Activated naive CD4-positive, alpha-beta T cell treated with anti-CD3 and anti-CD28 coated beads, Interleukin-2, amount 50 U/mL, for 24 hours (primary cell): ENCODE data around the gene PSMA3.
A peak's percentile ranks its signal among the peaks of the same experiment; 100 is the strongest.

ENCODE experiments used
- H3K27ac Mint-ChIP-seq: one replicate; pipeline ENCODE4 v1.8.0; 2021; ENCODE audit warnings: mild to moderate bottlenecking, mixed read lengths
- H3K27me3 Mint-ChIP-seq: one replicate; pipeline ENCODE4 v1.8.0; 2021; ENCODE audit warnings: mixed read lengths
- H3K36me3 Mint-ChIP-seq: one replicate; pipeline ENCODE4 v1.8.0; 2021; ENCODE audit warnings: mixed read lengths
- H3K4me1 Mint-ChIP-seq: one replicate; pipeline ENCODE4 v1.8.0; 2021; ENCODE audit warnings: mixed read lengths
- H3K4me3 Mint-ChIP-seq: one replicate; pipeline ENCODE4 v1.8.0; 2021; ENCODE audit warnings: mild to moderate bottlenecking, mixed read lengths
- H3K9me3 Mint-ChIP-seq: one replicate; pipeline ENCODE4 v1.8.0; 2021; ENCODE audit warnings: mixed read lengths

PSMA3 gene

DNA sequence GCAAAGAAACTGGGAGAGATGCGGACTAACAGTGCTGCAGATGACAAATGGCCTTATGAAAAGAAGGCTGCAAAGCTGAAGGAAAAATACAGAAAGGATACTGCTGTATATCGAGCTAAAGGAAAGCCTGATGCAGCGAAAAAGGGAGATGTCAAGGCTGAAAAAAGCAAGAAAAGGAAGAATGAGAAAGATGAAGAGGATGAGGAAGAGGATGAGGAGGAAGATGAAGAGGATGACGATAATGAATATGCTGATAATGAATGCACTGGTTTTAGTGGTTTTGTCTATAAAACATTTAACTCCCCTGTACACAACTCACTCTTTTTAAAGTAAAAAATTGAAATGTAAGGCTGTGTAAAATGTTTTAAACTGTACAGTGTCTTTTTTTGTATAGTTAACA is 40.5 kb downstream of the PSMA3 start:
- peak overlapping the region; percentile 65 for H3K27ac Mint-ChIP-seq

GRCh38 chr14:58287607-58288042 is 43.0 kb downstream of the PSMA3 start:
- Mint-ChIP-seq H3K36me3 (peaks cover 33% of the 10 kb centered on the region), H3K4me3 (no peak overlapping the region), H3K27me3 (no peaks in the 10 kb centered on the region), H3K27ac (peak overlapping the region; percentile 42), H3K9me3 (no peaks in the 10 kb centered on the region), H3K4me1 (peaks cover 75% of the 10 kb centered on the region)

More for the DNA sequence above, 40.5 kb downstream of the PSMA3 start:
- Mint-ChIP-seq H3K4me3 (no peak overlapping the region), H3K36me3 (peaks cover 38% of the 10 kb centered on the region), H3K4me1 (peaks cover 84% of the 10 kb centered on the region), H3K27me3 (no peaks in the 10 kb centered on the region), H3K9me3 (no peaks in the 10 kb centered on the region)

- H3K4me3 Mint-ChIP-seq, result no peak overlapping the region
- peak overlapping the region; percentile 74 for H3K27ac Mint-ChIP-seq
- H3K27me3 Mint-ChIP-seq, result no peaks in the 10 kb centered on the region
- no peaks in the 10 kb centered on the region for H3K9me3 Mint-ChIP-seq
- H3K4me1 Mint-ChIP-seq, result peaks cover 75% of the 10 kb centered on the region
- peaks cover 34% of the 10 kb centered on the region for H3K36me3 Mint-ChIP-seq
Measured at GRCh38 chr14:58288106-58288792, 43.6 kb downstream of the PSMA3 start.

- H3K9me3 Mint-ChIP-seq, result no peaks in the 10 kb centered on the region
- no peak overlapping the region for H3K27ac Mint-ChIP-seq
- peaks cover 80% of the 10 kb centered on the region for H3K4me1 Mint-ChIP-seq
- no peak overlapping the region for H3K4me3 Mint-ChIP-seq
- H3K36me3 Mint-ChIP-seq, result peaks cover 29% of the 10 kb centered on the region
- no peaks in the 10 kb centered on the region for H3K27me3 Mint-ChIP-seq
Measured at GRCh38 chr14:58291646-58292045, 47.0 kb downstream of the PSMA3 start.

- Mint-ChIP-seq H3K9me3 (no peaks in the 10 kb centered on the region), H3K4me3 (no peak overlapping the region), H3K4me1 (peaks cover 80% of the 10 kb centered on the region), H3K27ac (no peak overlapping the region), H3K36me3 (peaks cover 29% of the 10 kb centered on the region), H3K27me3 (no peaks in the 10 kb centered on the region)
Measured at GRCh38 chr14:58292187-58292586, 47.5 kb downstream of the PSMA3 start.

GRCh38 chr14:58294201-58294600 is 49.6 kb downstream of the PSMA3 start:
- H3K27ac Mint-ChIP-seq, result peak overlapping the region; percentile 62
- peaks cover 60% of the 10 kb centered on the region for H3K4me1 Mint-ChIP-seq
- peaks cover 18% of the 10 kb centered on the region for H3K36me3 Mint-ChIP-seq
- H3K4me3 Mint-ChIP-seq, result peak overlapping the region; percentile 40
- H3K9me3 Mint-ChIP-seq, result no peaks in the 10 kb centered on the region
- no peaks in the 10 kb centered on the region for H3K27me3 Mint-ChIP-seq

- H3K4me3 Mint-ChIP-seq, result no peak overlapping the region
- peaks cover 9% of the 10 kb centered on the region for H3K36me3 Mint-ChIP-seq
- H3K4me1 Mint-ChIP-seq, result peaks cover 58% of the 10 kb centered on the region
- H3K9me3 Mint-ChIP-seq, result no peaks in the 10 kb centered on the region
- H3K27me3 Mint-ChIP-seq, result no peaks in the 10 kb centered on the region
- no peak overlapping the region for H3K27ac Mint-ChIP-seq
Measured at GRCh38 chr14:58296726-58297125, 52.1 kb downstream of the PSMA3 start.

DNA sequence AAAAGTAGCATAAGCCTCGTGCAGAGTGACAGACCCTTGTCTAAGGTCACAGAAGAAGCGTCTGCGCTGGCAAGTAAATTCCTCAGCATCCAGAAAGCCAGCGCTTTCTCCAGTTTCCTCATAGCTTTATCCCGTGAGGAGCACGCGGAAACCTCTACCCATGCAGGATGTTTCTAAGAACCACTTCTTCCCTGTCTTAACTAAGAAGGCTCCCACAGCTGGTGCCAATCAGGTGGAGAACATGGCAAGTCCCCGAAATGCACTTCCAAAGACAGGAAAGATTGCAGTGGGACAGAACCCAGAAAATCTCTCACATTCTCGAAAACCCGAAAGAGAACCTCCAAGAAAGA is 52.7 kb downstream of the PSMA3 start:
- no peaks in the 10 kb centered on the region for H3K9me3 Mint-ChIP-seq
- no peak overlapping the region for H3K27ac Mint-ChIP-seq
- H3K4me3 Mint-ChIP-seq, result no peak overlapping the region
- peaks cover 59% of the 10 kb centered on the region for H3K4me1 Mint-ChIP-seq
- H3K36me3 Mint-ChIP-seq, result peaks cover 8% of the 10 kb centered on the region
- no peaks in the 10 kb centered on the region for H3K27me3 Mint-ChIP-seq

DNA sequence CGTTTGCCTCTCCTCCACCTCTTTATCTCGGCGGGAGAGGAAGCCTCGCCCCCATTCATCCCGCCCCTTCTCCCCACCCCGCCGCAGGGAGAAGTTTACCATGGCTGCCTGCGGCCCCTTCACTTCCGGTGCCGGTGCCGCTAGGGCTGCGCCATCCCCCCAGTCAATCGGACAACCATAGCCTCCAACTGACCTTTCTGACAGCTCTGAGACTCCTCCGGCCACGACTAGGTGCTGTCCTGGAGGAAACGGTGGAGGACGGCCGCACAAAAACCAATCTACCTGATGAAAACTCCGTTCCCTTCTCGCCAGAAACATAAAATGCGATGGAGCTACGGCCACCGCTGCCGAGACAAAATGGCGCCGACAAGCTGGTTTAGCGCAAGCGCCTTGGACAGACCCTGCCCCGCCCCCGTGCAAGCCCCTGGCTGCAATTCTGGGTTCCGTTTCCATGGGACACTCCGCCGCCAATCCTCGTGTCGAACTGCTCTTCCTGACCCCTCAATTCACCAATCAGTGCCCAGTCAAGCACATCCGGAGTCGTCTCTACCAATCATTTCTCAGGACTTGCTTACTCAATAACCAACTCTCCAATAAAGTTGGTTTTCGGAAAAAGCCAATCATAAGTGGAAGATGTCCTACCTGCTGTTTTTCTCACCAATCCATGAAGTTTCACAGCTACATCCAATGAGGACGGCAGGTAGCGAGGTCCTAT is 53.3 kb downstream of the PSMA3 start:
- Mint-ChIP-seq H3K36me3 (peaks cover 5% of the 10 kb centered on the region), H3K4me3 (no peak overlapping the region), H3K9me3 (no peaks in the 10 kb centered on the region), H3K4me1 (peaks cover 57% of the 10 kb centered on the region), H3K27me3 (no peaks in the 10 kb centered on the region), H3K27ac (no peak overlapping the region)

DNA sequence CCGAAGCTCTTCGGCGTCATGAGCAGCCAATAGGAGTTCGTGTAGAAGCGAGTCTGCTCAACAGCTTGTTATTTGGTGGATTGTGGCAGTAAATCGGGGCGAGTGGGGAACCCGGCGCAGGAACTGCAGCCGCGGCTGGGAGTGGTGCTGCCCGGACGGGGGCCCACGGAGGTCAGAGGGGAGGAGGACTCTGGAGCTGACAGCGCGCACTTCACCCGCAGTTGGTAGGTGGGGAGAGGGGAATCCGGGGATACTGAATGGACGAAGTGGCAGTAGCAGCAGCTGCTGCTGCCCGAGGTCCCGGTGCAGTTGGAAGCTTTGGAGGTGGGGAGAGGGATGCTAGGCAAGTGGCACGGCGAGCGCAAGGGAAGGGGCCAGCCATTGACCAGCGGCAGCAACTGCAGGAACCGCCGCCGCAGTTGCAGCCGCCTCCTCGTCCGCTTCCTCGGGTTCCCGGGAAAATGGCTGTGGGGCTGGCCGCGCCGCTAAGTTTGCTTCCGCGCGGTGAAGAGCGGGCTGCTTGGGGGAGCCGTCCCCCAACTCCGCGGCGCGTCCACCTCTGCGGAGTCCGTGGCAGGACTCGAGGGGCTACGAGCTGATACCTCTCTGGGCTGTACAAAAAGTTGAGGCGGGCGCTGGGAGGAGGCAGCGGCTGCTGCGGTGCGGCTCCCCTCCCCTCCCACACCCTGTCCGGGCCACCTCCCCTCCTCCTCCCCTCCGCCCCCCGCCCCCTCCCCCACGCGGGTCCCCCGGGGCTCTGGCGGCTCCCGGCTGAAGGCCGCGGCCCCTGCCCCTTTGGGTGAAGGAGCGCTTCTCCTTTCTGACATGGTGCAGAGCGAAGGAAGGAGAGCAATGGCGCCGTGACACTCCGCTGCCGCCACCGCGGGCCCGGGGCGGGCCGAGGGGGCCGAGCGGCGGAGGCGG is 54.1 kb downstream of the PSMA3 start, which contains the start of gene ARID4A:
Gene ARID4A (plus strand): TSS at position 79 of the 924 bp plus-strand sequence. CDS start 1,300 bp downstream, outside the sequence.
- peaks cover 57% of the 10 kb centered on the region for H3K4me1 Mint-ChIP-seq
- H3K4me3 Mint-ChIP-seq, result peak within 1 kb of the TSS; percentile 96
- H3K36me3 Mint-ChIP-seq, result peaks cover 8% of the 10 kb centered on the region
- H3K27ac Mint-ChIP-seq, result peak within 1 kb of the TSS; percentile 55
- H3K27me3 Mint-ChIP-seq, result no peaks in the 10 kb centered on the region
- H3K9me3 Mint-ChIP-seq, result no peaks in the 10 kb centered on the region

DNA sequence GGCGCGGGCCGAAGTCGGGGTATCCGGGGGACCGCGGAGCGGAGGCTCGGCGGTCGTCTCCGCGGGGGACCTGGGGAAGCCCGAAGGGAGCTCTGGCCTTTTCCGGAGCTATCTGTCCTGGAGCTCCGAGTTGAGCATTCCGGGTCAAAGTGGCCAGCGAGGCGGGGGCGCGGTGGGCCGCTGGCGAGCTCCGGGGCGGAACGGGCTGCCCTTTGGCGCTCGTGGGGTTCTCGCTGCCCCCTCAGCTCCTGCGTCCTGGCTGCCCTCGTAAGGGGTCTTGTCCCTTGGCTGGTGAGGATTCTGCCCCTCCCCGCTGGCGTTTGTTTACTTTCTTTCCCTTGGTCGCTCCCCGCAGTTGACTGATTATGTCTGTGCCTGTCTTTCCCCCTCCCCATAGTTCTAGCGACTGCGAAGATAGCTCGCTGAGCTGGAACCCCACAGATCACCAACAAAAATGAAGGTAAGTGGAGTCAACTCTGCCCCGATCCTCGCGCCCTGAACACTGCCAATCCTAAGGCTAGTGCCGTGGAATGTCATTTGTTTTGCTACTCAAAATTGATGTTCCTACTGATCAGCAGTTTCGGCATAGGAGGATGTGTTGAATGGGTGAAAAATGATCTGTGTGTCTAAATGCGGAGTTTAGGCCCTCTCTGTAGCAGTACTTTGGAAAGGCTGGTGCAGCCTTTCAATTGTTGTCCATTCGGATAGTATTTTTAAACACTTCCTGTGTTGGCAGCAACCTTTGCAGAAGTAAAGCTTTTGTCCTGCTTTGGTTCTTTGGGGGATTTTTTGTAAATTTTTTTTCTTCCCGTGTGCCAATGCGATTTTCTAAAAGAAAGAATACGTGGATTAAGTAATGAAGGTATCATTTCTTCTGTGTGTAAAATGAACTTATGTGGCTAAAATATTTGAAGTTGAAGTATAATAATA is 55.0 kb downstream of the PSMA3 start:
- peak overlapping the region; percentile 96 for H3K4me3 Mint-ChIP-seq
- no peaks in the 10 kb centered on the region for H3K9me3 Mint-ChIP-seq
- H3K27ac Mint-ChIP-seq, result peak overlapping the region; percentile 93
- H3K36me3 Mint-ChIP-seq, result peaks cover 6% of the 10 kb centered on the region
- peaks cover 50% of the 10 kb centered on the region for H3K4me1 Mint-ChIP-seq
- no peaks in the 10 kb centered on the region for H3K27me3 Mint-ChIP-seq

- Mint-ChIP-seq H3K4me3 (no peak overlapping the region), H3K27me3 (no peaks in the 10 kb centered on the region), H3K9me3 (no peaks in the 10 kb centered on the region), H3K27ac (no peak overlapping the region), H3K36me3 (peaks cover 7% of the 10 kb centered on the region), H3K4me1 (peaks cover 47% of the 10 kb centered on the region)
Measured at GRCh38 chr14:58301416-58301815, 56.8 kb downstream of the PSMA3 start.

DNA sequence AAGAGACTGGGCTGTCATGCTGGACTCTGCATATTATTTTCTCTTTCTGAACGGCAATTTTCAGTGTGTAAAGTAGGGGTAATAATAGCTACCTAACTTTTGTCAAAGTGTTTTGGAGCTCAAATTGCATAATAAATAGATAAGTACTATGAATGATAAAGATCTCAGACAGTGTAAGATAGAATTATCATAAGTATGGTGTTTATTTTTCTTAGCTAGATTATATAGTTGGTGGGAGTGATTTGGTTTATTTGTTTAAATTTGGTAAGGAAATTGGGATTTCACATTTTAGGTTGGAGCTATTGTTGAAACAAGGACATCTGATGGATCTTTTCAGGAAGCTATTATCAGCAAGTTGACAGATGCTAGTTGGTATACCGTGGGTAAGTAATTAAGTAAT is 61.1 kb downstream of the PSMA3 start:
- Mint-ChIP-seq H3K27ac (peak overlapping the region; percentile 14), H3K27me3 (no peaks in the 10 kb centered on the region), H3K4me1 (peaks cover 48% of the 10 kb centered on the region), H3K4me3 (no peak overlapping the region), H3K36me3 (peaks cover 12% of the 10 kb centered on the region), H3K9me3 (no peaks in the 10 kb centered on the region)

- no peaks in the 10 kb centered on the region for H3K9me3 Mint-ChIP-seq
- H3K4me1 Mint-ChIP-seq, result peaks cover 40% of the 10 kb centered on the region
- peaks cover 12% of the 10 kb centered on the region for H3K36me3 Mint-ChIP-seq
- H3K4me3 Mint-ChIP-seq, result no peak overlapping the region
- no peak overlapping the region for H3K27ac Mint-ChIP-seq
- H3K27me3 Mint-ChIP-seq, result no peaks in the 10 kb centered on the region
Measured at GRCh38 chr14:58307597-58308316, 63.1 kb downstream of the PSMA3 start.
